ENCODE measurements around the gene PLCH1.

- TF ChIP-seq EZH2phosphoT487 (IDR thresholded peaks at IDR 0.05; ENCODE audit: borderline replicate concordance, low read depth, low read length) (no peak), CTCF (conservative IDR thresholded peaks at IDR 0.05; ENCODE audit: low read length) (no peak)
Measured at GRCh38 chr3:155605571-155605970, 139.3 kb downstream of the PLCH1 start.

Measured in OCI-LY7 (cell line).